Cardiac muscle cell (in vitro differentiated cells and primary cell): ENCODE measurements around the gene SSBP3. TPM values are rescaled to one million over a fixed set of nuclear protein-coding genes. Genes with fewer than 3 reads are reported as not detected.
"Not testable (repeated sequence)": the region's sequence is repeated elsewhere in the genome, so short reads cannot be mapped to it uniquely, and the experiment has no call there.

Source experiments
- DNase-seq, 2 donors: peaks; one replicate each; pipeline versions ENCODE4 v3.0.0 to v3.0.0-alpha.2; 2010 to 2017; ENCODE audit warnings: low read depth in 1 of 2, low spot score in 1 of 2
- H3K27ac ChIP-seq: fragments of 200-600 bp; sonication (generic); 2 replicates; pipeline ENCODE4 v1.5.1; 2016
- H3K27me3 ChIP-seq: fragments of 200-600 bp; sonication (generic); 2 replicates; pipeline ENCODE4 v1.6.0; 2016; ENCODE audit warnings: control low read depth
- H3K36me3 ChIP-seq: fragments of 200-600 bp; sonication (generic); 2 replicates; pipeline ENCODE4 v1.5.1; 2016; ENCODE audit warnings: control low read depth
- H3K4me1 ChIP-seq: fragments of 200-600 bp; sonication (generic); 2 replicates; pipeline ENCODE4 v1.8.1; 2017; ENCODE audit warnings: low read depth, mild to moderate bottlenecking, mixed run types
- H3K4me3 ChIP-seq: fragments of 200-600 bp; sonication (generic); 2 replicates; pipeline ENCODE4 v1.5.1; 2016; ENCODE audit warnings: mild to moderate bottlenecking
- H3K9me3 ChIP-seq: fragments of 200-600 bp; sonication (generic); 2 replicates; pipeline ENCODE4 v1.5.1; 2017; ENCODE audit warnings: low read depth, mild to moderate bottlenecking, control low read depth
- CTCF ChIP-seq: IDR thresholded peaks from 2 replicates; pipeline ENCODE4 v1.5.1; 2012; ENCODE audit warnings: low read depth, mild to moderate bottlenecking, low read length
- polyA plus RNA-seq: library from polyadenylated mRNA; unstranded; fragments of >200 nt; fragmentation: Nextera tagmentation; extraction: Ambion mirVana; gene quantifications from 2 replicates; pipeline ENCODE4 v1.2.1, GENCODE V29; 2016
- total RNA-seq: library from RNA; depleted of rRNA; stranded (reverse); fragments of >200 nt; gene quantifications from 2 replicates; pipeline ENCODE4 v1.2.3, GENCODE V29; 2016

SSBP3 gene
- total and polyA plus RNA-seq, 2 experiments from 2014 or later, result 40.2 to 81.0 TPM

GRCh38 chr1:54391450-54392209 lies 14.6 kb downstream of the SSBP3 start:
- H3K27ac ChIP-seq, result peak overlapping the region; percentile 42
- TF ChIP-seq CTCF, result no peak
- H3K36me3 ChIP-seq, result peaks cover 29% of the 10 kb centered on the region
- H3K9me3 ChIP-seq, result no peaks in the 10 kb centered on the region
- no peak overlapping the region for H3K4me3 ChIP-seq
- DNase-seq, result no peak
- peaks cover 22% of the 10 kb centered on the region for H3K4me1 ChIP-seq
- no peaks in the 10 kb centered on the region for H3K27me3 ChIP-seq

DNA sequence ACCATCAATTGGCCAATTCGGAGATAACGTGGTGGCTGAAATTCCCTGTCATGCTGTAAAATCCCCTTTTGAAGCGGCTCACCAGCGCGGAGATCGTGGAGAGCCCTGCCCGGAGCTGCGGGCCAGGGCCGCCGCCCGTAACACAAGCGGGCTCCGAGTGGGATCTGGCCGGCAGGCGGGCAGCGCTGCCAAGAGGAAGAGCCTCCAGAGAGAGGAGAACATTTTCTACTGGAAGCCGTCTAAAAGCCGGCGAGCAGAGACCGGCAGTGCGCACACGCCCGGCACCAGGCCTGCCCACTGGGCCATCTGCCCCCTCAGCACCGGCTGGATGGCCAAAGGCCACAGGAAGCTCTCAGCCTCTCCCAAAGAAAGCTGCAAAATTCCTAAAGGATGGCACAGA lies 15.5 kb downstream of the SSBP3 start:
- TF ChIP-seq CTCF, result no peak
- Histone ChIP-seq H3K27me3 (no peaks in the 10 kb centered on the region), H3K4me3 (no peak overlapping the region), H3K9me3 (no peaks in the 10 kb centered on the region), H3K27ac (peak overlapping the region; percentile 42), H3K4me1 (peaks cover 20% of the 10 kb centered on the region), H3K36me3 (peaks cover 29% of the 10 kb centered on the region)
- no peak for DNase-seq

DNA sequence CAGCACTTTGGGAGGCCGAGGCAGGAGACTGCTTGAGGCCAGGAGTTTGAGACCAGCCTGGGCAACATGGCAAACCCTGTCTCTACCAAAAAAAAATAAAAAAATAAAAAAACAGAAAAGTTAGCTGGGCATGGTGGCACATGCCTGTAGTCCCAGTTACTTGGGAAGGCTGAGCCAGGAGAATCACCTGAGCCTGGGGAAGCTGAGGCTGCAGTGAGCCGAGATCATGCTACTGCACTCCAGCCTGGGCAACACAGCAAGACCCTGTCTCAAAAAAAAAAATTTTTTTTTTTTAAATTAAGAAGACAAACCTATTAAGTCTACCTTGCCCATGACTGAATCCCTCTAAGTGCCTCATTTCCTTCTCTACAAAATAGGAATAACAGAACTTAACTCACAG lies 16.6 kb downstream of the SSBP3 start:
- peaks cover 30% of the 10 kb centered on the region for H3K4me1 ChIP-seq
- H3K27ac ChIP-seq, H3K9me3 ChIP-seq, H3K27me3 ChIP-seq, H3K4me3 ChIP-seq, DNase-seq: not testable (repeated sequence)
- H3K36me3 ChIP-seq, result peaks cover 23% of the 10 kb centered on the region

DNA sequence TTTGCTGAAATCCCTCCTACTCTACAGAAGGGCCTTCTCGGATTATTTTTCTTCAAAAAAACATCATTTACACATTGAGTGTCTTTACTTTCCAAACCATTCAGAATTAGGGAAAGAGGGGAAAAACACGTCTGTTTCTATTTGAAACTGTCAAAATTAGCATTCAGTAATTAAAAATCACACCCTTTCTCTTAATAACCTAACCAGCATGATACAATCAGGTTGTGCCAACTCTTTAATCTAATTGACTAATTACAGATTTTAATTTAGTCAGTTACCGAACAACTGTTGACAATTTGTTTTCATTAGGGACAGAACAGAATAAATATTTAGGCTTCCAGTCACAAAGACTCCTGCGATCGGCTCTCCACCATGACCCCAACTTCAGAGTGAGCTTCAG lies 18.8 kb downstream of the SSBP3 start:
- Histone ChIP-seq H3K27ac (peak overlapping the region; percentile 56), H3K36me3 (peaks cover 16% of the 10 kb centered on the region), H3K27me3 (no peaks in the 10 kb centered on the region), H3K4me1 (peaks cover 30% of the 10 kb centered on the region), H3K9me3 (no peaks in the 10 kb centered on the region), H3K4me3 (no peak overlapping the region)
- no peak for TF ChIP-seq CTCF
- DNase-seq, result no peak

DNA sequence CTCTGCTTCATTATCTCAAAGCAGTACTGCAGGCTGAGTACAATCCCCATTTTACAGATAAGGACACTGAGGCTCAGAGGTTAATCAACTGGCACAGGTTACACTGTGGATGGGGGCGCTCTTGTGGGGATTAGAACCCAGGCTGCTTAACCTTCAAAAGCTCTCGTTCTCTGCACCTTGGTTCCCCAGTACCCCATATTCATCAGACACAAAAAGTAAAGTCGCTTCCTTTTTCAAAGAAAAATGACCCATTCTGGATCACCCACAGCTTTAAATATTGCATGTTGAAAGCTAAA lies 20.5 kb downstream of the SSBP3 start:
- H3K9me3 ChIP-seq, result no peaks in the 10 kb centered on the region
- H3K36me3 ChIP-seq, result peaks cover 7% of the 10 kb centered on the region
- peak overlapping the region; percentile 69 for H3K27ac ChIP-seq
- peaks cover 25% of the 10 kb centered on the region for H3K4me1 ChIP-seq
- no peak overlapping the region for H3K4me3 ChIP-seq
- H3K27me3 ChIP-seq, result no peaks in the 10 kb centered on the region
- TF ChIP-seq CTCF, result no peak
- DNase-seq, result no peak

- H3K27ac ChIP-seq, result peak overlapping the region; percentile 69
Observed at GRCh38 chr1:54384918-54385726, 21.1 kb downstream of the SSBP3 start.

More at GRCh38 chr1:54384918-54385726, 21.1 kb downstream of the SSBP3 start:
- H3K9me3 ChIP-seq, result no peaks in the 10 kb centered on the region
- peaks cover 25% of the 10 kb centered on the region for H3K4me1 ChIP-seq
- DNase-seq, result peak in 1 of 2 donors; percentile 27
- no peaks in the 10 kb centered on the region for H3K27me3 ChIP-seq
- H3K36me3 ChIP-seq, result peaks cover 3% of the 10 kb centered on the region
- no peak for TF ChIP-seq CTCF
- H3K4me3 ChIP-seq, result no peak overlapping the region
